GM18861 (cell line): ENCODE data around the gene CREB3L2.
"Not testable (repeated sequence)": the region's sequence is repeated elsewhere in the genome, so short reads cannot be mapped to it uniquely, and the experiment has no call there.

Source experiments
- ATAC-seq: cut with Tn5 transposase; IDR thresholded peaks from one replicate; pipeline ENCODE4 v1.9.1; 2021; ENCODE audit not compliant: unreplicated experiment

The CREB3L2 gene

GRCh38 chr7:137847568-137848050 lies 154.3 kb downstream of the CREB3L2 start:
- ATAC-seq, result no peak

- ATAC-seq, result no peak
Measured at GRCh38 chr7:137846827-137847567, 154.9 kb downstream of the CREB3L2 start, which contains the start of gene DGKI. Gene DGKI, minus strand, starts transcription at chr7:137846974.

GRCh38 chr7:137846549-137846826 lies 155.4 kb downstream of the CREB3L2 start:
- no peak for ATAC-seq

GRCh38 chr7:137844677-137845425 lies 157.0 kb downstream of the CREB3L2 start:
- no peak for ATAC-seq

- ATAC-seq, result no peak
Measured at GRCh38 chr7:137839903-137840779, 161.7 kb downstream of the CREB3L2 start.

GRCh38 chr7:137838706-137839315 lies 163.1 kb downstream of the CREB3L2 start:
- ATAC-seq, result no peak

- no peak for ATAC-seq
Measured at GRCh38 chr7:137836541-137836940, 165.3 kb downstream of the CREB3L2 start.

- no peak for ATAC-seq
Measured at GRCh38 chr7:137836113-137836509, 165.8 kb downstream of the CREB3L2 start.

- ATAC-seq, result no peak
Measured at GRCh38 chr7:137835486-137836112, 166.3 kb downstream of the CREB3L2 start.

GRCh38 chr7:137834552-137834951 lies 167.3 kb downstream of the CREB3L2 start:
- no peak for ATAC-seq

GRCh38 chr7:137832990-137833389 lies 168.9 kb downstream of the CREB3L2 start:
- not testable (repeated sequence) for ATAC-seq

GRCh38 chr7:137832382-137832781 lies 169.5 kb downstream of the CREB3L2 start:
- no peak for ATAC-seq

- ATAC-seq, result not testable (repeated sequence)
Measured at GRCh38 chr7:137831555-137831954, 170.3 kb downstream of the CREB3L2 start.

- ATAC-seq, result no peak
Measured at GRCh38 chr7:137829337-137829992, 172.4 kb downstream of the CREB3L2 start.

GRCh38 chr7:137828456-137828855 lies 173.4 kb downstream of the CREB3L2 start:
- no peak for ATAC-seq

- no peak for ATAC-seq
Measured at GRCh38 chr7:137825489-137825888, 176.4 kb downstream of the CREB3L2 start.
